ENCODE results near the gene NBPF1. TPM values are rescaled to one million over a fixed set of nuclear protein-coding genes. Genes with fewer than 3 reads are reported as not detected.
"Not testable (repeated sequence)": the region's sequence is repeated elsewhere in the genome, so short reads cannot be mapped to it uniquely, and the experiment has no call there.

Gene NBPF1
- total and polyA plus RNA-seq, 9 donors: 14.7 to 111 (median 55.9) TPM

DNA sequence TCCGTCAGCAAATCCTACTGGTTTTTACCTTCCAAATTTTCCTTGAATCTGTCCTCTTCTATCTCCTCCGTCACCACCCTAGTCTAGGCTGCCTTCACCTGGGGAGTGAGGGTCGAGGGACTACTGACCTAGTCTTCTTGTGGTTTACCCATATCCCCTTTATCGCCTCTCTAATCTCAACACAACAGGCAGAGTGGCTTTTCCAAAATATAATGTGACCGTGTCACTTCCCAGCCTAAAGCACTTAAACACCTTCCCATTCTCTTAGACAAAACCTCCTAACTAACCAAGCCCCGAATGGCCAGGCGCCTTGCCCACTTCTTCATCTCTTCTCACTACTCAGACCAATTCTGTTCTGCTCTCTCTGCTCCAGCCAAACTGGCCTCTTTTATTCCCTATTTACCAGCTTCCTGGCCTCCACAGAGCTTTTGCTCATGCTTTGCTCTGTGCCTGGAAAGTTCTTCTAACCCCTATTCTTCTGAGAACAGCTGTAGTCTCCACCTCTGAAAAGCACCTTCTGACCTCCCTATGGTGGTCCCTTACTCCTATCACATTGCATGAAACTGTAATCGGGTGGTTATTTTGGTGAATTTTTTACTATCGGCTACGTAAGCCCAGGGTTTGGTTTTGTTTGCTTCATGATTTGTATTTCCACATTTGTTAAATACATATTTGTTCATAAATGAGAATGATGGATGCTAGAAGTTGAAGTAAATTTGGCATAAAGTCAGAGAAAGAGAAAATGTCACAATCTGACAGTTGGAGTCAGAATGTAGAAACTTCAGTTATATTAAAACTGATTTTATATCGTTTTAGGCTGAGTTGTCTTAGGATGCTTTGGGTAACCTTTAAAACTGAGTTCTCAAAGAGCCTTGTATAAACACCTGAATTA, 1.2 kb upstream of the NBPF1 start:
- TF ChIP-seq EP300 (IDR thresholded peaks at IDR 0.05) (no peak), POLR2A (IDR thresholded peaks at IDR 0.05) (no peak)
- TF ChIP-seq, protein P1, sequence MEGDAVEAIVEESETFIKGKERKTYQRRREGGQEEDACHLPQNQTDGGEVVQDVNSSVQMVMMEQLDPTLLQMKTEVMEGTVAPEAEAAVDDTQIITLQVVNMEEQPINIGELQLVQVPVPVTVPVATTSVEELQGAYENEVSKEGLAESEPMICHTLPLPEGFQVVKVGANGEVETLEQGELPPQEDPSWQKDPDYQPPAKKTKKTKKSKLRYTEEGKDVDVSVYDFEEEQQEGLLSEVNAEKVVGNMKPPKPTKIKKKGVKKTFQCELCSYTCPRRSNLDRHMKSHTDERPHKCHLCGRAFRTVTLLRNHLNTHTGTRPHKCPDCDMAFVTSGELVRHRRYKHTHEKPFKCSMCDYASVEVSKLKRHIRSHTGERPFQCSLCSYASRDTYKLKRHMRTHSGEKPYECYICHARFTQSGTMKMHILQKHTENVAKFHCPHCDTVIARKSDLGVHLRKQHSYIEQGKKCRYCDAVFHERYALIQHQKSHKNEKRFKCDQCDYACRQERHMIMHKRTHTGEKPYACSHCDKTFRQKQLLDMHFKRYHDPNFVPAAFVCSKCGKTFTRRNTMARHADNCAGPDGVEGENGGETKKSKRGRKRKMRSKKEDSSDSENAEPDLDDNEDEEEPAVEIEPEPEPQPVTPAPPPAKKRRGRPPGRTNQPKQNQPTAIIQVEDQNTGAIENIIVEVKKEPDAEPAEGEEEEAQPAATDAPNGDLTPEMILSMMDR (IDR thresholded peaks at IDR 0.05): no peak

GRCh38 chr1:16612332-16613172, 812 bp downstream of the NBPF1 start:
- Histone ChIP-seq H3K4me1 (ENCODE audit: insufficient read depth) (peaks cover 3% of the 10 kb centered on the region), H3K36me3 (no peaks in the 10 kb centered on the region), H3K9me3 (no peaks in the 10 kb centered on the region), H3K27ac (peak overlapping the region; percentile 51 to 73), H3K27me3 (no peaks in the 10 kb centered on the region), H3K4me3 (peak overlapping the region; percentile 51)
- intact Hi-C loops (cut with DNase I): no loop called here
- WGBS, 3 donors: 1% methylated on average over 31 of the region's 31 CpGs
- peak; percentile 71 to 87 (median 75) for DNase-seq
- TF ChIP-seq, protein P1 (IDR thresholded peaks at IDR 0.05): no peak
- TF ChIP-seq POLR2A (IDR thresholded peaks at IDR 0.05) (no peak), EP300 (IDR thresholded peaks at IDR 0.05) (no peak)

More for the DNA sequence above, 1.2 kb upstream of the NBPF1 start:
- intact Hi-C loops (cut with DNase I): no loop called here
- no peak overlapping the region for H3K4me3 ChIP-seq
- H3K27me3 ChIP-seq: no peaks in the 10 kb centered on the region
- 76 to 80% (median 78%) methylated on average over 11 of the region's 11 CpGs for WGBS, 3 donors
- no peak overlapping the region for H3K27ac ChIP-seq
- no peaks in the 10 kb centered on the region for H3K36me3 ChIP-seq
- H3K9me3 ChIP-seq: no peaks in the 10 kb centered on the region
- H3K4me1 ChIP-seq (ENCODE audit: insufficient read depth): peaks cover 3% of the 10 kb centered on the region
- peak in 3 of 5 donors; percentile 30 to 47 (median 38) for DNase-seq

DNA sequence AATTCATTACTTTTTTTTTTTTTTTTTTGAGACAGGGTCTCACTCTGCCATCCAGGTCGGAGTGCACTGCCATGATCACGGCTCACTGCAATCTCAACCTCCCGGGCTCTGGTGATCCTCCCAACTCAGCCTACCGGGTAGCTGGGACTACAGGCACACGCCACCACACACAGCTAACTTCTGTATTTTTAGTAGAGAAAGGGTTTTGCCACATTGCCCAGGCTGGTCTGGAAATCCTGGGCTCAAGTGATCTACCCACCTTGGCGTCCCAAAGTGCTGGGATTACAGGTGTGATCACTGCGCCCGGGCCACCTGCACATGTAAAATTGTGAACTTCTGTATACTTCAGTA, 1.4 kb downstream of the NBPF1 start:
- H3K36me3 ChIP-seq; intact Hi-C loops (cut with DNase I); H3K27me3 ChIP-seq; H3K9me3 ChIP-seq; H3K4me1 ChIP-seq (ENCODE audit: insufficient read depth): not testable (repeated sequence)
- DNase-seq: peak in 3 of 5 donors; percentile 43 to 49 (median 44)
- peak overlapping the region; percentile 51 to 73 for H3K27ac ChIP-seq
- peak overlapping the region; percentile 51 for H3K4me3 ChIP-seq
- 34 to 37% (median 34%) methylated on average over 8 of the region's 8 CpGs for WGBS, 3 donors

- DNase-seq: peak in 2 of 5 donors; percentile 21 to 30
- intact Hi-C loops (cut with DNase I); H3K4me3 ChIP-seq; H3K4me1 ChIP-seq (ENCODE audit: insufficient read depth); H3K36me3 ChIP-seq; H3K27ac ChIP-seq; H3K9me3 ChIP-seq; H3K27me3 ChIP-seq: not testable (repeated sequence)
- 72 to 75% (median 73%) methylated on average over 4 of the region's 4 CpGs for WGBS, 3 donors
Measured at GRCh38 chr1:16611164-16611563, 2.2 kb downstream of the NBPF1 start.

DNA sequence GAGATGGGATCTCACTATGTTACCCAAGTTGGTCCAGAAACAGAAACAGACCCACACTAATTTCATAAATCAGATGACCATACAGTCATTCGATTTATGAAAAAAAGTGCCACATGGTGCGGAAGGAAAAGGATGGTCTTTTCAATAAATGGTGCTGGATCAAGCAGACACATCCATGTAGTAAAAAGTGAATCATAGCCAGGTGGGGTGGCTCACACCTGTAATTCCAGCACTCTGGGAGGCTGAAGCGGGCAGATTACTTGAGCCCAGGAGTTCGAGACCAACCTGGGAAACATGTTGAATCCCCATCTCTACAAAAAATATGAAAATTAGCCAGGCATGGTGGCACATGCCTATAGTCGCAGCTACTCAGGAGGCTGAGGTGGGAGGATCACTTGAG, 2.8 kb downstream of the NBPF1 start:
- intact Hi-C loops (cut with DNase I): not testable (repeated sequence)

GRCh38 chr1:16609761-16610160, 3.6 kb downstream of the NBPF1 start:
- WGBS, 3 donors: 77 to 80% (median 78%) methylated on average over 4 of the region's 4 CpGs
- H3K4me1 ChIP-seq (ENCODE audit: insufficient read depth); H3K36me3 ChIP-seq; H3K4me3 ChIP-seq; H3K27me3 ChIP-seq; H3K9me3 ChIP-seq; H3K27ac ChIP-seq: not testable (repeated sequence)
- peak in 1 of 5 donors; percentile 29 for DNase-seq
- intact Hi-C loops (cut with DNase I): loop anchor here in 1 of 4 donors (10.0 kb wide), 1 partner anchor 115 kb away; no protein-coding TSS in a partner anchor

More for the DNA sequence above, 2.8 kb downstream of the NBPF1 start:
- not testable (repeated sequence) for H3K27ac ChIP-seq; H3K4me1 ChIP-seq (ENCODE audit: insufficient read depth); H3K9me3 ChIP-seq; H3K4me3 ChIP-seq; H3K27me3 ChIP-seq; H3K36me3 ChIP-seq
- 93 to 94% (median 94%) methylated on average over 5 of the region's 5 CpGs for WGBS, 3 donors
- DNase-seq: peak in 1 of 5 donors; percentile 13
